Cardiac septum (tissue), 1 donor: Measurements from ENCODE around the gene PUM2. TPM values are rescaled to one million over a fixed set of nuclear protein-coding genes. Genes with fewer than 3 reads are reported as not detected.
"Not testable (repeated sequence)": the region's sequence is repeated elsewhere in the genome, so short reads cannot be mapped to it uniquely, and the experiment has no call there.

ENCODE experiments used
- DNase-seq: peaks from one replicate; pipeline ENCODE4 v3.0.0-alpha.2; 2020; ENCODE audit warnings: low spot score
- intact Hi-C: fragments of 100-400 bp; cut with DNase I; formaldehyde crosslinking; loops from one replicate; pipeline ENCODE4 v1.14.0; 2022
- total RNA-seq: library from RNA; stranded (reverse); fragmentation: NEBNext Ultra II Directional; extraction: Animal tissue kit (Norgen Biotek cat#: 25700); gene quantifications from one replicate; pipeline ENCODE4 v1.2.1, GENCODE V29; 2021
- donor health status: DM: no; HTN: no; CAD: no.

The PUM2 gene
- total RNA-seq, 1 donor from 2014 or later = 75.6 TPM

- DNase-seq = no peak
- intact Hi-C loops = no loop called here
These were observed 46.7 kb downstream of the PUM2 start for GRCh38 chr2:20303966-20304365.

- DNase-seq = no peak
These were observed 48.6 kb downstream of the PUM2 start for GRCh38 chr2:20302019-20302418.

GRCh38 chr2:20300656-20301055, 50.0 kb downstream of the PUM2 start:
- intact Hi-C loops = no loop called here

More at GRCh38 chr2:20302019-20302418, 48.6 kb downstream of the PUM2 start:
- intact Hi-C loops = no loop called here

GRCh38 chr2:20299113-20299512, 51.5 kb downstream of the PUM2 start:
- intact Hi-C loops = no loop called here
- no peak for DNase-seq

More at GRCh38 chr2:20300656-20301055, 50.0 kb downstream of the PUM2 start:
- DNase-seq = no peak

- no peak for DNase-seq
- intact Hi-C loops = no loop called here
These were observed 56.4 kb downstream of the PUM2 start for GRCh38 chr2:20294231-20294630.

GRCh38 chr2:20292984-20293383, 57.7 kb downstream of the PUM2 start:
- no peak for DNase-seq
- intact Hi-C loops = no loop called here

GRCh38 chr2:20291846-20292408, 58.7 kb downstream of the PUM2 start:
- no peak for DNase-seq
- intact Hi-C loops = no loop called here

GRCh38 chr2:20291106-20291564, 59.5 kb downstream of the PUM2 start:
- DNase-seq = no peak
- intact Hi-C loops = no loop called here

- intact Hi-C loops = no loop called here
- DNase-seq = no peak
These were observed 61.9 kb downstream of the PUM2 start for GRCh38 chr2:20288642-20289340.

- intact Hi-C loops = no loop called here
- DNase-seq = no peak
These were observed 67.6 kb downstream of the PUM2 start for GRCh38 chr2:20282916-20283592.

- intact Hi-C loops = no loop called here
- no peak for DNase-seq
These were observed 68.8 kb downstream of the PUM2 start for GRCh38 chr2:20281876-20282275.

GRCh38 chr2:20273042-20273441, 77.6 kb downstream of the PUM2 start:
- intact Hi-C loops = no loop called here
- no peak for DNase-seq

GRCh38 chr2:20268317-20268716, 82.3 kb downstream of the PUM2 start:
- DNase-seq, intact Hi-C loops: not testable (repeated sequence)

GRCh38 chr2:20267529-20267928, 83.1 kb downstream of the PUM2 start:
- DNase-seq = no peak
- intact Hi-C loops = no loop called here

GRCh38 chr2:20264629-20265028, 86.0 kb downstream of the PUM2 start:
- intact Hi-C loops = no loop called here
- DNase-seq = no peak

- intact Hi-C loops = no loop called here
These were observed 93.2 kb downstream of the PUM2 start for GRCh38 chr2:20257411-20257810.

GRCh38 chr2:20254731-20255130, 95.9 kb downstream of the PUM2 start:
- intact Hi-C loops = no loop called here
- no peak for DNase-seq

More at GRCh38 chr2:20257411-20257810, 93.2 kb downstream of the PUM2 start:
- DNase-seq = no peak

- intact Hi-C loops = no loop called here
- no peak for DNase-seq
These were observed 100.2 kb downstream of the PUM2 start for GRCh38 chr2:20250436-20250835.

GRCh38 chr2:20249170-20249569, 101.5 kb downstream of the PUM2 start:
- DNase-seq = no peak
- intact Hi-C loops = no loop called here

GRCh38 chr2:20247084-20247483, 103.6 kb downstream of the PUM2 start:
- intact Hi-C loops = no loop called here

GRCh38 chr2:20243637-20244036, 107.0 kb downstream of the PUM2 start:
- intact Hi-C loops, DNase-seq: not testable (repeated sequence)

More at GRCh38 chr2:20247084-20247483, 103.6 kb downstream of the PUM2 start:
- no peak for DNase-seq
